Gastrocnemius medialis (tissue), 4 donors: ENCODE results near the gene SEMA7A.
A peak's percentile ranks its signal among the peaks of the same experiment; 100 is the strongest.

Experiments used
- POLR2A ChIP-seq, 2 donors: fragments of 450-650 bp; IDR thresholded peaks; one replicate each; pipeline ENCODE4 v1.6.1; 2017; ENCODE audit warnings: antibody characterized with exemption in 2 of 2, mild to moderate bottlenecking in 2 of 2, moderate library complexity in 2 of 2
- TF ChIP-seq, protein P1 (sequence below), 5 experiments: fragments of 450-650 bp in 3 of 5; fragments of 200-600 bp in 2 of 5; sonication (generic) in 2 of 5; IDR thresholded peaks in 4 of 5; conservative IDR thresholded peaks in 1 of 5; 1 replicate in 4 of 5; 2 replicates in 1 of 5; pipeline ENCODE4 v1.5.1; 2016 to 2019; ENCODE audit warnings: antibody characterized with exemption in 5 of 5, mild to moderate bottlenecking in 3 of 5, moderate library complexity in 3 of 5

DNA sequence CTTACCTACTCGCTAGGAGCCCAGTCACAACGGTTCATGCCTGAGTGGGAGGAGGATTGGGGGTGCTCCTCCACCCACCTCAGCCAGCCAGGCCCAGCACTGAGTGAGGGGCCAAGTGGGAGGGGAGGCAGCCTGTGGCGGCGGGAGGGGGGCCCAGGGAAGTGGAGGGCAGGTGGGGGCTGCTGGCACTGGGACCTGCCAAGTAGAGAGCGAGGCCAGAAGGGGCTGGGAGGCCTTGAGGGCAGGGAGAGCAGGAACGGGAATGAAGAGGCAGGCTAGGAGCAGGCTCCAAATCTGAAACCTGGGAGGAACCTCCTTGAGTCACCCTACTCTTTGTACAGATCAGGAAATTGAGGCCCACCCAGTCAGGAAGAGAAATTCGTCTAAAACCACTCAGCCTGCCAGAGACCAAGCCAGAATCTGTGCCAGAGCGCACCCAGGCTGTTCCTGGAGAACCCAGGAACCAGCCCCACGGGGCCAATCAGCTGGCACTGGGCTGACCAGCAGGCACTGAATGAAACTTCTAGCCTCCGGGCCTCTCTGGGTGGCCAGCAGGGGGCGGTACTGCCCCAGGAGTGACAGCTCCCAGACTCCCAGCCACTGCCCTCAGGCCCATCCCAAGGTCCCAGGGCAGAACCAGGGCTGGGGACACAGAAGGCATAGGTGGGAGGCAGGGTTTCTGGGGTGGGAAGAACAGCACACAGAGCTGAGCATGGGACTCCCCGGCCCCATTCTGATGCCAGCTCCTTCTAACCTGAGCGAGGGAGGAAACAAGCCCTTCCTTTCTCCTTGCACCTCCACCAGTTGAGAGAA lies 51.5 kb downstream of the SEMA7A start:
- TF ChIP-seq, protein P1, sequence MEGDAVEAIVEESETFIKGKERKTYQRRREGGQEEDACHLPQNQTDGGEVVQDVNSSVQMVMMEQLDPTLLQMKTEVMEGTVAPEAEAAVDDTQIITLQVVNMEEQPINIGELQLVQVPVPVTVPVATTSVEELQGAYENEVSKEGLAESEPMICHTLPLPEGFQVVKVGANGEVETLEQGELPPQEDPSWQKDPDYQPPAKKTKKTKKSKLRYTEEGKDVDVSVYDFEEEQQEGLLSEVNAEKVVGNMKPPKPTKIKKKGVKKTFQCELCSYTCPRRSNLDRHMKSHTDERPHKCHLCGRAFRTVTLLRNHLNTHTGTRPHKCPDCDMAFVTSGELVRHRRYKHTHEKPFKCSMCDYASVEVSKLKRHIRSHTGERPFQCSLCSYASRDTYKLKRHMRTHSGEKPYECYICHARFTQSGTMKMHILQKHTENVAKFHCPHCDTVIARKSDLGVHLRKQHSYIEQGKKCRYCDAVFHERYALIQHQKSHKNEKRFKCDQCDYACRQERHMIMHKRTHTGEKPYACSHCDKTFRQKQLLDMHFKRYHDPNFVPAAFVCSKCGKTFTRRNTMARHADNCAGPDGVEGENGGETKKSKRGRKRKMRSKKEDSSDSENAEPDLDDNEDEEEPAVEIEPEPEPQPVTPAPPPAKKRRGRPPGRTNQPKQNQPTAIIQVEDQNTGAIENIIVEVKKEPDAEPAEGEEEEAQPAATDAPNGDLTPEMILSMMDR (IDR thresholded peaks at IDR 0.05 in 4 of 5, conservative IDR thresholded peaks at IDR 0.05 in 1 of 5), result peak; percentile 88 to 96 (median 94)
- no peak for TF ChIP-seq POLR2A (IDR thresholded peaks at IDR 0.05)
